Activated B cell treated with CpG ODN at 0.5 μM for 24 hours (primary cell): Measurements from ENCODE around the gene SLC9A7. TPM values are rescaled to one million over a fixed set of nuclear protein-coding genes. Genes with fewer than 3 reads are reported as not detected.

ENCODE experiments used
- ATAC-seq: fragments of 200-7000 bp; cut with Tn5 transposase; one replicate; pipeline ENCODE4 v1.10.0; 2021; ENCODE audit warnings: low read depth, mild to moderate bottlenecking, moderate library complexity
- CTCF ChIA-PET: fragments of 350-600 bp; sonication (Branson Sonifier 250); formaldehyde crosslinking; loops from one replicate; lab custom pipeline; 2021; ENCODE audit warnings: antibody characterized with exemption; lab: Charles Lee
- POLR2A ChIA-PET: fragments of 350-600 bp; sonication (Branson Sonifier 250); formaldehyde crosslinking; loops from one replicate; lab custom pipeline; 2021; ENCODE audit warnings: antibody characterized with exemption; lab: Charles Lee
- DNase-seq: peaks from one replicate; pipeline ENCODE4 v3.0.0; 2022
- H3K27ac Mint-ChIP-seq: one replicate; pipeline ENCODE4 v1.8.0; 2020; ENCODE audit warnings: mixed read lengths
- H3K27me3 Mint-ChIP-seq: one replicate; pipeline ENCODE4 v1.8.0; 2021; ENCODE audit warnings: mixed read lengths
- H3K36me3 Mint-ChIP-seq: one replicate; pipeline ENCODE4 v1.8.0; 2021; ENCODE audit warnings: low read depth, mixed read lengths
- H3K4me1 Mint-ChIP-seq: one replicate; pipeline ENCODE4 v1.8.0; 2021; ENCODE audit warnings: mixed read lengths
- H3K4me3 Mint-ChIP-seq: one replicate; pipeline ENCODE4 v1.8.0; 2020; ENCODE audit warnings: mild to moderate bottlenecking, mixed read lengths
- H3K9me3 Mint-ChIP-seq: one replicate; pipeline ENCODE4 v1.8.0; 2020; ENCODE audit warnings: mixed read lengths
- CTCF ChIP-seq: fragments of 200-600 bp; IDR thresholded peaks from one replicate; pipeline ENCODE4 v1.8.0; 2022; ENCODE audit warnings: antibody characterized with exemption, mild to moderate bottlenecking
- intact Hi-C: fragments of 100-400 bp; cut with micrococcal nuclease; formaldehyde crosslinking; loops from one replicate; pipeline ENCODE4 v1.15.1; 2024
- total RNA-seq: library from RNA; stranded (reverse); gene quantifications from 2 replicates; pipeline ENCODE4 v1.2.3, GENCODE V29; 2022

Gene SLC9A7
- total RNA-seq, 1 donor from 2014 or later: 55.1 TPM

GRCh38 chrX:46599051-46599560 is 159.8 kb downstream of the SLC9A7 start:
- CTCF ChIA-PET: no interaction called here
- Mint-ChIP-seq H3K27me3 (no peaks in the 10 kb centered on the region), H3K36me3 (peaks cover 39% of the 10 kb centered on the region), H3K4me1 (peaks cover 3% of the 10 kb centered on the region), H3K4me3 (no peak overlapping the region), H3K9me3 (no peaks in the 10 kb centered on the region), H3K27ac (no peak overlapping the region)
- no peak for TF ChIP-seq CTCF
- ATAC-seq (no peak), DNase-seq (no peak)
- POLR2A ChIA-PET: interaction anchor here (0.6 to 0.7 kb wide), 2 partner anchors 29 to 1870 kb away, joined by 3 read pairs; no protein-coding TSS in a partner anchor
- intact Hi-C loops: no loop called here

GRCh38 chrX:46597771-46598170 is 161.1 kb downstream of the SLC9A7 start:
- peaks cover 3% of the 10 kb centered on the region for H3K4me1 Mint-ChIP-seq
- no peaks in the 10 kb centered on the region for H3K27me3 Mint-ChIP-seq
- H3K36me3 Mint-ChIP-seq: peaks cover 29% of the 10 kb centered on the region
- no peaks in the 10 kb centered on the region for H3K9me3 Mint-ChIP-seq
- DNase-seq: no peak
- no peak overlapping the region for H3K27ac Mint-ChIP-seq
- no peak overlapping the region for H3K4me3 Mint-ChIP-seq
- intact Hi-C loops: no loop called here
- no peak for ATAC-seq
- CTCF ChIA-PET: no interaction called here
- POLR2A ChIA-PET: interaction anchor here (0.8 to 1.0 kb wide), 3 partner anchors 10 to 36 kb away, joined by 3 read pairs; no protein-coding TSS in a partner anchor
- no peak for TF ChIP-seq CTCF

GRCh38 chrX:46597208-46597607 is 161.7 kb downstream of the SLC9A7 start:
- ATAC-seq: no peak
- TF ChIP-seq CTCF: no peak
- intact Hi-C loops: no loop called here
- POLR2A ChIA-PET: interaction anchor here (0.8 to 1.0 kb wide), 2 partner anchors 18 to 35 kb away, joined by 3 read pairs; no protein-coding TSS in a partner anchor
- Mint-ChIP-seq H3K36me3 (peaks cover 24% of the 10 kb centered on the region), H3K9me3 (no peaks in the 10 kb centered on the region), H3K27ac (no peak overlapping the region), H3K4me1 (peaks cover 3% of the 10 kb centered on the region), H3K4me3 (no peak overlapping the region), H3K27me3 (no peaks in the 10 kb centered on the region)
- CTCF ChIA-PET: no interaction called here
- DNase-seq: no peak

GRCh38 chrX:46595084-46595483 is 163.8 kb downstream of the SLC9A7 start:
- ChIA-PET CTCF (no interaction called here), POLR2A (no interaction called here)
- DNase-seq (no peak), ATAC-seq (no peak)
- H3K36me3 Mint-ChIP-seq: peaks cover 9% of the 10 kb centered on the region
- H3K27ac Mint-ChIP-seq: no peak overlapping the region
- no peak overlapping the region for H3K4me3 Mint-ChIP-seq
- no peak for TF ChIP-seq CTCF
- intact Hi-C loops: no loop called here
- no peaks in the 10 kb centered on the region for H3K27me3 Mint-ChIP-seq
- H3K9me3 Mint-ChIP-seq: no peaks in the 10 kb centered on the region
- H3K4me1 Mint-ChIP-seq: peaks cover 3% of the 10 kb centered on the region

- intact Hi-C loops: no loop called here
- Mint-ChIP-seq H3K4me3 (no peak overlapping the region), H3K36me3 (peaks cover 5% of the 10 kb centered on the region), H3K9me3 (no peaks in the 10 kb centered on the region), H3K27me3 (no peaks in the 10 kb centered on the region), H3K4me1 (peaks cover 15% of the 10 kb centered on the region), H3K27ac (no peak overlapping the region)
- ChIA-PET CTCF (no interaction called here), POLR2A (interaction anchor here (0.7 to 0.8 kb wide), 2 partner anchors 18 to 30 kb away, joined by 4 to 5 read pairs; no protein-coding TSS in a partner anchor)
- no peak for TF ChIP-seq CTCF
- ATAC-seq: no peak
- DNase-seq: no peak
Measured at GRCh38 chrX:46589977-46590723, 168.8 kb downstream of the SLC9A7 start.
